Calu3 (cell line): ENCODE measurements around the gene ERCC6L. TPM values are rescaled to one million over a fixed set of nuclear protein-coding genes. Genes with fewer than 3 reads are reported as not detected.
"Not testable (repeated sequence)": the region's sequence is repeated elsewhere in the genome, so short reads cannot be mapped to it uniquely, and the experiment has no call there.

Source experiments
- BruUV-seq: library from RNA; stranded (reverse); fragments of 400-500 nt; replicated peaks from 2 replicates; lab custom pipeline; 2021; lab: Mats Ljungman, UMichigan
- CTCF ChIA-PET: fragments of 300-600 bp; sonication (Branson Sonifier 250); formaldehyde crosslinking; loops from one replicate; lab custom pipeline; 2022; ENCODE audit warnings: antibody characterized with exemption; lab: Charles Lee
- DNase-seq: peaks from one replicate; pipeline ENCODE4 v3.0.0; 2022
- H3K27ac Mint-ChIP-seq: one replicate; pipeline ENCODE4 v1.8.0; 2022; ENCODE audit warnings: mixed read lengths; ENCODE audit not compliant: unreplicated experiment
- H3K27me3 Mint-ChIP-seq: one replicate; pipeline ENCODE4 v1.8.0; 2022; ENCODE audit warnings: mixed read lengths; ENCODE audit not compliant: unreplicated experiment
- H3K36me3 Mint-ChIP-seq: one replicate; pipeline ENCODE4 v1.8.0; 2022; ENCODE audit warnings: mild to moderate bottlenecking, moderate library complexity, mixed read lengths; ENCODE audit not compliant: insufficient read depth, unreplicated experiment
- H3K4me1 Mint-ChIP-seq: one replicate; pipeline ENCODE4 v1.8.0; 2022; ENCODE audit warnings: mild to moderate bottlenecking, low read depth, mixed read lengths; ENCODE audit not compliant: unreplicated experiment
- H3K4me3 Mint-ChIP-seq: one replicate; pipeline ENCODE4 v1.8.0; 2022; ENCODE audit warnings: mild to moderate bottlenecking, low read depth, moderate library complexity, mixed read lengths; ENCODE audit not compliant: unreplicated experiment
- H3K9me3 Mint-ChIP-seq: one replicate; pipeline ENCODE4 v1.8.0; 2022; ENCODE audit warnings: low read depth, mixed read lengths; ENCODE audit not compliant: unreplicated experiment
- intact Hi-C: fragments of 100-400 bp; cut with micrococcal nuclease; formaldehyde crosslinking; loops from one replicate; pipeline ENCODE4 v1.10.0; 2022; ENCODE audit not compliant: unreplicated experiment
- total RNA-seq: library from RNA; stranded (reverse); gene quantifications from 2 replicates; pipeline ENCODE4 v1.2.3, GENCODE V29; 2022
- TF ChIP-seq, protein P1 (sequence below): fragments of 200-600 bp; IDR thresholded peaks from one replicate; pipeline ENCODE4 v1.8.0; 2022; ENCODE audit warnings: antibody characterized with exemption; ENCODE audit not compliant: unreplicated experiment

Gene ERCC6L
- total RNA-seq, 1 experiment from 2014 or later = 11.0 TPM

DNA sequence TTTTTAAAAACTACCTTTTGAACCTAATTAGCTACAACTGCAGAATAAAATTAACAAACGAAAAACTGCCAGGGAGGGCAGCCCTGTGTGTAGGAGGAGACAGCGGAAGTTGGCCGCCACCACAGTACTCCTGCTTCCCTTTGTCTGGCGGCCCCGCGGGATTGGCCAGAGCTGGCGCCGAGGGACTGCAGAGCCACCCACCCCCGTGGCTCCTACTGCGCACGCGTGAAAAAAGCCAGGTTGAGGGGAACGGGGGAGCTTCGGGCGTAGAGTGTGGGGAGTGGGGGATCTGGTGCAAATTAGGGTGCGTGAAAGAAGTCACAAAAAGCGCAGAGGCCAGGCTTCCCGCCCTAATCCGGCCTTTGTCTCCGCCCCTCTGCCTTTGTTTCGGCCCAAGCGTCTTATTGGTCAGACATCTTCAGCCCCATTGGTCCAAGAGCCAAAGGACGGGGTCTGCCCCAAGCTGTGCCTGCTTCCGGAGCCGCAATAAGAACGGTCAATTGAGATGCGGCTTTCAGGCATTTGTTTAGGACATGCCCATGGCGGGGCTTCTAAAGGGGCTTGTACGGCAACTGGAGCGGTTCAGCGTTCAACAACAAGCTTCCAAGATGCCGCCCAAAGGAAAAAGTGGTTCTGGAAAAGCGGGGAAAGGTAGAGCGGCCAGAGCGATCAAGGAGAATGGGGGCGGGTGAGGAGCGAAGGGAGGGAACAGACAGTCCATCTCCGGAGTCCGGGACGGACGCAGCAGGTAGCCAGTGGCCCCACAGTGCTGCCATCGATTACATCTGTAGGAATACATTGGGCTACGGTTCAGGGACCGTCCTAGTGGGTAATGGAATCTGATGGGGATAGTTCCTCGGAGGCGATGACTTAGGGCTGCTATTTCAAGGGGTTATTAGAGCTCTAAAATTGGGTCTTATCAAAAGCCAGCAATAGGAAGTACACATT, 57.4 kb downstream of the ERCC6L start, which contains the start of gene PIN4:
PIN4 (plus strand) TSS at position 580 of the 948 bp plus-strand sequence; CDS start at position 609, 29 bp downstream.
- no peaks in the 10 kb centered on the region for H3K27me3 Mint-ChIP-seq
- BruUV-seq = no TSS peak
- H3K36me3 Mint-ChIP-seq = no peaks in the 10 kb centered on the region
- no peaks in the 10 kb centered on the region for H3K9me3 Mint-ChIP-seq
- CTCF ChIA-PET = interaction anchor here (1.2 kb wide), 1 partner anchor 9 kb away, joined by 5 read pairs; no protein-coding TSS in a partner anchor
- H3K4me3 Mint-ChIP-seq = no peak within 1 kb of the TSS
- DNase-seq = peak; percentile 89
- no peak within 1 kb of the TSS for H3K27ac Mint-ChIP-seq
- intact Hi-C loops = no loop called here
- no peaks in the 10 kb centered on the region for H3K4me1 Mint-ChIP-seq
- TF ChIP-seq, protein P1, sequence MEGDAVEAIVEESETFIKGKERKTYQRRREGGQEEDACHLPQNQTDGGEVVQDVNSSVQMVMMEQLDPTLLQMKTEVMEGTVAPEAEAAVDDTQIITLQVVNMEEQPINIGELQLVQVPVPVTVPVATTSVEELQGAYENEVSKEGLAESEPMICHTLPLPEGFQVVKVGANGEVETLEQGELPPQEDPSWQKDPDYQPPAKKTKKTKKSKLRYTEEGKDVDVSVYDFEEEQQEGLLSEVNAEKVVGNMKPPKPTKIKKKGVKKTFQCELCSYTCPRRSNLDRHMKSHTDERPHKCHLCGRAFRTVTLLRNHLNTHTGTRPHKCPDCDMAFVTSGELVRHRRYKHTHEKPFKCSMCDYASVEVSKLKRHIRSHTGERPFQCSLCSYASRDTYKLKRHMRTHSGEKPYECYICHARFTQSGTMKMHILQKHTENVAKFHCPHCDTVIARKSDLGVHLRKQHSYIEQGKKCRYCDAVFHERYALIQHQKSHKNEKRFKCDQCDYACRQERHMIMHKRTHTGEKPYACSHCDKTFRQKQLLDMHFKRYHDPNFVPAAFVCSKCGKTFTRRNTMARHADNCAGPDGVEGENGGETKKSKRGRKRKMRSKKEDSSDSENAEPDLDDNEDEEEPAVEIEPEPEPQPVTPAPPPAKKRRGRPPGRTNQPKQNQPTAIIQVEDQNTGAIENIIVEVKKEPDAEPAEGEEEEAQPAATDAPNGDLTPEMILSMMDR = no peak

DNA sequence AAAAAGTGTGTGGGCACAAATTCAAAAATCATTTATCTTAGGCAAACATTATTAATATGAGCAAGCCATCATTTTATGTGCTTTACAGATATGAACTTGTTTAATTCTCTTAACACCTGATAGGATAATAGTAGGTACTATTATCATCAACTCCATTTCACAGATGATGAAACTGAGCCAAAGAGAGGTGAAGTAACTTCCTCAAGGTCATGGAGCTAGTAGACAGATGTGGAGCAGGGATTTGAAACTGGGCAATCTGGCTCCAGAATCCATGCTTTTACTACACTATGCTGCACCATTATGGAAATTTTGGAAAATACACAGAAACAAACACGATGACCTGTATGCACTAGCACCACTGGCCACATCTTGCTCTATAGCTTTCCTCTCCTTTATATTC, 58.3 kb downstream of the ERCC6L start:
- no TSS peak for BruUV-seq
- H3K9me3 Mint-ChIP-seq = no peaks in the 10 kb centered on the region
- no peak for DNase-seq
- intact Hi-C loops = no loop called here
- no peak overlapping the region for H3K4me3 Mint-ChIP-seq
- TF ChIP-seq, protein P1 = no peak
- CTCF ChIA-PET = interaction anchor here (1.2 kb wide), 1 partner anchor 10 kb away, joined by 5 read pairs; no protein-coding TSS in a partner anchor
- H3K4me1 Mint-ChIP-seq = no peaks in the 10 kb centered on the region
- H3K27ac Mint-ChIP-seq = no peak overlapping the region
- no peaks in the 10 kb centered on the region for H3K27me3 Mint-ChIP-seq
- H3K36me3 Mint-ChIP-seq = no peaks in the 10 kb centered on the region

DNA sequence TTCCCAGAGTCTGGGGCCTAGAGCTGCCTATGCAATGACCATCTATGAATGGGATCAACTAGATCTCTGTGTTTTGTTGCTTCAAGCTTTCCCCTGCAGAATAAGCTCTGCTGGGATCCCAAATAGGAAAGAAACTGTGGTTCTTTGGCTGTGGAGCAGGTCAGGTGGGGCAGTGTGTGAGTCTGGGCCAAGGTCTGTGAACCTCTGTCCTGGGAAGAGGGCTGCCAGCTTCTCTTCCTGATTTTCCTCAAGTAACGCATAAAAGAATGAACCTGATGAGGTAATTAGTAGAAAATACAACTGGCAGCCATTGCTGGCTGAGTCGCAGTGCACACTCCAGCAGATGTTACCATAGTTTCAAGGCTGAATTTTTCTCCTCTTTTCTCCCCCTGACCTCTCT, 61.8 kb downstream of the ERCC6L start:
- Mint-ChIP-seq H3K27me3 (peaks cover 11% of the 10 kb centered on the region), H3K9me3 (no peaks in the 10 kb centered on the region), H3K27ac (no peak overlapping the region), H3K4me3 (no peak overlapping the region), H3K4me1 (no peaks in the 10 kb centered on the region), H3K36me3 (no peaks in the 10 kb centered on the region)
- BruUV-seq = no TSS peak
- intact Hi-C loops = no loop called here
- CTCF ChIA-PET = no interaction called here
- TF ChIP-seq, protein P1 = no peak
- DNase-seq = no peak

DNA sequence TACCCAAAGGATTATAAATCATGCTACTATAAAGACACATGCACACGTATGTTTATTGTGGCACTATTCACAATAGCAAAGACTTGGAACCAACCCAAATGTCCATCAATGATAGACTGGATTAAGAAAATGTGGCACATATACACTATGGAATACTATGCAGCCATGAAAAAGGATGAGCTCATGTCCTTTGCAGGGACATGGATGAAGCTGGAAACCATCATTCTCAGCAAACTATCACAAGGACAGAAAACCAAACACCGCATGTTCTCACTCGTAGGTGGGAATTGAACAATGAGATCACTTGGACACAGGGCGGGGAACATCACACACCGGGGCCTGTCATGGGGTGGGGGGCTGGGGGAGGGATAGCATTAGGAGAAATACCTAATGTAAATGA, 62.5 kb downstream of the ERCC6L start:
- DNase-seq, H3K36me3 Mint-ChIP-seq, intact Hi-C loops, H3K27ac Mint-ChIP-seq, H3K4me1 Mint-ChIP-seq, BruUV-seq, CTCF ChIA-PET, H3K4me3 Mint-ChIP-seq, H3K9me3 Mint-ChIP-seq: not testable (repeated sequence)
- H3K27me3 Mint-ChIP-seq = peaks cover 11% of the 10 kb centered on the region
